ENCODE measurements around the gene CEP112.

DNA sequence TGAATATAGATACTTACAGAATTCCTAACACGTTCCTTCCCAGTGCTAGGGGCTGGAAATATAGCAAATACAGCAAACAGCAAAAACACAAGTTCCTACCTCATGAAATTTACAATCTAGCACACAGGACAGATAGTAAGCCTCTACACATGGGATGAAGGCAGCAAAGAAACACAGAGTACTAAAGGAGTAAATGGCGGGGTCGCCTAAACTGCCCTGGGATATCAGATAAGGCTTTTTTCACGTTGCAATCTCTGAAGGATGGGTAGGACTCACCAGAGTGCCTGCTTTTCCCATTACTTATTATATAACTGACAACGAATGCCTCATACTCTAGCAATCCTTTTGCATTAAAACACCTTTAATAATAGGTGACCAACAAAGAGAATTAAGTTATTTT is 19.8 kb downstream of the CEP112 start:
- TF ChIP-seq CTCF (IDR thresholded peaks at IDR 0.05), result no peak
- no peak for TF ChIP-seq POLR2A (IDR thresholded peaks at IDR 0.05)
